Activated CD8-positive, alpha-beta T cell treated with anti-CD3 and anti-CD28 coated beads for 36 hours (primary cell): ENCODE data around the gene DNAJC21. TPM values are rescaled to one million over a fixed set of nuclear protein-coding genes. Genes with fewer than 3 reads are reported as not detected.
A peak's percentile ranks its signal among the peaks of the same experiment; 100 is the strongest.

ENCODE experiments used
- ATAC-seq: fragments of 200-7000 bp; cut with Tn5 transposase; one replicate; pipeline ENCODE4 v1.10.0; 2021; ENCODE audit warnings: mild to moderate bottlenecking, moderate library complexity
- CTCF ChIA-PET: fragments of 350-600 bp; sonication (Branson Sonifier 250); formaldehyde crosslinking; loops from one replicate; lab custom pipeline; 2021; ENCODE audit warnings: antibody characterized with exemption; lab: Charles Lee
- POLR2A ChIA-PET: fragments of 350-600 bp; sonication (Branson Sonifier 250); formaldehyde crosslinking; loops from one replicate; lab custom pipeline; 2021; ENCODE audit warnings: antibody characterized with exemption; lab: Charles Lee
- DNase-seq: peaks from one replicate; pipeline ENCODE4 v3.0.0-alpha.2; 2020
- H3K27ac Mint-ChIP-seq: one replicate; pipeline ENCODE4 v1.8.0; 2021; ENCODE audit warnings: mild to moderate bottlenecking, mixed read lengths
- H3K27me3 Mint-ChIP-seq: one replicate; pipeline ENCODE4 v1.8.0; 2021; ENCODE audit warnings: mixed read lengths
- H3K36me3 Mint-ChIP-seq: one replicate; pipeline ENCODE4 v1.8.0; 2021; ENCODE audit warnings: low read depth, mixed read lengths
- H3K4me1 Mint-ChIP-seq: one replicate; pipeline ENCODE4 v1.8.0; 2021; ENCODE audit warnings: low read depth, mixed read lengths
- H3K4me3 Mint-ChIP-seq: one replicate; pipeline ENCODE4 v1.8.0; 2021; ENCODE audit warnings: mild to moderate bottlenecking, moderate library complexity, mixed read lengths
- H3K9me3 Mint-ChIP-seq: one replicate; pipeline ENCODE4 v1.8.0; 2021; ENCODE audit warnings: mixed read lengths
- intact Hi-C: fragments of 100-400 bp; cut with micrococcal nuclease; formaldehyde crosslinking; loops from one replicate; pipeline ENCODE4 v1.10.0; 2022
- total RNA-seq, 2 experiments: library from RNA; stranded (reverse); gene quantifications; one replicate each; pipeline ENCODE4 v1.2.3, GENCODE V29; 2021
- TF ChIP-seq, protein P1 (sequence below): fragments of 200-600 bp; IDR thresholded peaks from one replicate; pipeline ENCODE4 v1.8.0; 2022; ENCODE audit warnings: antibody characterized with exemption, mild to moderate bottlenecking

The DNAJC21 gene
- total RNA-seq, 2 experiments from 2014 or later: 48.3 to 51.8 TPM

DNA sequence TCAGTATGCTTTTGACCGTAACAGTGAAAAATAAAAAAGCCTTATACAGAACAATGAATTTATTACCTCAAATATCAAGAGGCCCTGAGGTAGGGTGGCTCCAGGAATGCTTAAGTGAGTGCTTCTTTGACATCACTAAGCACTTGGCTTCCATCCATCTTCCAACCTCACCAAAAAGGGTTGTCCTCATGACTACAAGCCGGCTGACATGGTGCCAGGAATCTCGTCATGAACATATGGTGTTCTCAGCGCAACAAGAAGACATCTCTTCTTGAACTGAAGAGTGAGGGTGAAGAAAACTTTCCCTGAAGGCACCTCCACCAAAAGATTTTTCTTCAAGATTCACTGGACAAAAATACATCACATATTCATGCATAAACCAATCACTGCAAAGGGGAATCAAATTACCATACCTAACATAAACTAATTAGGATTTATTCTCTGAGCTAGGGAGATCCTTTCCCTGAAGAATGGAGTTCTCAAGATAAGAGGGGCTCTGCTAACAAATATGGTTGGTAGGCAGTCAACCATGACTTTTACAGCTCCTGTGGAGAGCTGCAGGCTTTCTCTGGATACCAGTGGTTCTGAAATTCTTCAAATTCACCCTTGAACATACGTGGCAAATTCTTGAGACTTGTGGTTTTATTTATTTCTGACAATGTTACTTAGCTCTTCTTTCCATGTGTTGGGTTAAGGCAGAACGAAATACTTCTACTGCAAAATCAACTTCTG is 68.9 kb downstream of the DNAJC21 start:
- Mint-ChIP-seq H3K4me1 (no peaks in the 10 kb centered on the region), H3K36me3 (no peaks in the 10 kb centered on the region), H3K27ac (no peak overlapping the region), H3K4me3 (no peak overlapping the region), H3K27me3 (peaks cover 22% of the 10 kb centered on the region), H3K9me3 (no peaks in the 10 kb centered on the region)
- DNase-seq (no peak), ATAC-seq (no peak)
- ChIA-PET CTCF (no interaction called here), POLR2A (no interaction called here)
- intact Hi-C loops: loop anchor here (5.0 kb wide), 1 partner anchor 36 kb away; no protein-coding TSS in a partner anchor
- TF ChIP-seq, protein P1, sequence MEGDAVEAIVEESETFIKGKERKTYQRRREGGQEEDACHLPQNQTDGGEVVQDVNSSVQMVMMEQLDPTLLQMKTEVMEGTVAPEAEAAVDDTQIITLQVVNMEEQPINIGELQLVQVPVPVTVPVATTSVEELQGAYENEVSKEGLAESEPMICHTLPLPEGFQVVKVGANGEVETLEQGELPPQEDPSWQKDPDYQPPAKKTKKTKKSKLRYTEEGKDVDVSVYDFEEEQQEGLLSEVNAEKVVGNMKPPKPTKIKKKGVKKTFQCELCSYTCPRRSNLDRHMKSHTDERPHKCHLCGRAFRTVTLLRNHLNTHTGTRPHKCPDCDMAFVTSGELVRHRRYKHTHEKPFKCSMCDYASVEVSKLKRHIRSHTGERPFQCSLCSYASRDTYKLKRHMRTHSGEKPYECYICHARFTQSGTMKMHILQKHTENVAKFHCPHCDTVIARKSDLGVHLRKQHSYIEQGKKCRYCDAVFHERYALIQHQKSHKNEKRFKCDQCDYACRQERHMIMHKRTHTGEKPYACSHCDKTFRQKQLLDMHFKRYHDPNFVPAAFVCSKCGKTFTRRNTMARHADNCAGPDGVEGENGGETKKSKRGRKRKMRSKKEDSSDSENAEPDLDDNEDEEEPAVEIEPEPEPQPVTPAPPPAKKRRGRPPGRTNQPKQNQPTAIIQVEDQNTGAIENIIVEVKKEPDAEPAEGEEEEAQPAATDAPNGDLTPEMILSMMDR: no peak

DNA sequence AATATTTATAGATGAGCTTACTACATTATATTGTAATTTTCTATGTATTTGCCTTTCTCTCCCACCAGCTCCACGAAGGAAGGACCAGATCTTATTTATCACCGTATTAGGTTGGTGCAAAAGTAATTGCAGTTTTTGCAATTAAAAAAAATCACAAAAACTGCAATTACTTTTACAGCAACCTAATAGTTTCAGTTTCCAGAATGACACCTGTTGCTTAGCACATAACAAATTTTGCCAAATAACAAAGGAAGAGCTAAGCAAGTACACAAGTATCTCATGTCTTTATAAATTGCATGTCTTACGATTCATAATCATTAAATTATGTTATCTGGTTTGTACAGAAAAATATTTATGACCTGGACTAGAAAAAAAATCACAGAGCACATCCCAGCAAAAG is 72.5 kb downstream of the DNAJC21 start:
- H3K4me3 Mint-ChIP-seq: no peak overlapping the region
- H3K27me3 Mint-ChIP-seq: peaks cover 15% of the 10 kb centered on the region
- POLR2A ChIA-PET: no interaction called here
- CTCF ChIA-PET: interaction anchor here (0.6 to 4.1 kb wide), 7 partner anchors 8 to 528 kb away, joined by 3 to 41 read pairs (median 4); no protein-coding TSS in a partner anchor
- DNase-seq (no peak), ATAC-seq (no peak)
- H3K27ac Mint-ChIP-seq: no peak overlapping the region
- TF ChIP-seq, protein P1: no peak
- H3K9me3 Mint-ChIP-seq: no peaks in the 10 kb centered on the region
- no peaks in the 10 kb centered on the region for H3K36me3 Mint-ChIP-seq
- intact Hi-C loops: loop anchor here (10.0 kb wide), 1 partner anchor 507 kb away; no protein-coding TSS in a partner anchor
- no peaks in the 10 kb centered on the region for H3K4me1 Mint-ChIP-seq

- POLR2A ChIA-PET: no interaction called here
- H3K27ac Mint-ChIP-seq: no peak overlapping the region
- H3K36me3 Mint-ChIP-seq: no peaks in the 10 kb centered on the region
- no peak for DNase-seq
- TF ChIP-seq, protein P1: no peak
- H3K27me3 Mint-ChIP-seq: peaks cover 17% of the 10 kb centered on the region
- no peaks in the 10 kb centered on the region for H3K4me1 Mint-ChIP-seq
- H3K4me3 Mint-ChIP-seq: no peak overlapping the region
- no peak for ATAC-seq
- CTCF ChIA-PET: interaction anchor here (0.8 to 4.1 kb wide), 10 partner anchors 9 to 528 kb away, joined by 3 to 41 read pairs (median 4); no protein-coding TSS in a partner anchor
- H3K9me3 Mint-ChIP-seq: peaks cover 2% of the 10 kb centered on the region
- intact Hi-C loops: loop anchor here (10.0 kb wide), 1 partner anchor 508 kb away; no protein-coding TSS in a partner anchor
These were observed 73.1 kb downstream of the DNAJC21 start for GRCh38 chr5:35002459-35002858.

DNA sequence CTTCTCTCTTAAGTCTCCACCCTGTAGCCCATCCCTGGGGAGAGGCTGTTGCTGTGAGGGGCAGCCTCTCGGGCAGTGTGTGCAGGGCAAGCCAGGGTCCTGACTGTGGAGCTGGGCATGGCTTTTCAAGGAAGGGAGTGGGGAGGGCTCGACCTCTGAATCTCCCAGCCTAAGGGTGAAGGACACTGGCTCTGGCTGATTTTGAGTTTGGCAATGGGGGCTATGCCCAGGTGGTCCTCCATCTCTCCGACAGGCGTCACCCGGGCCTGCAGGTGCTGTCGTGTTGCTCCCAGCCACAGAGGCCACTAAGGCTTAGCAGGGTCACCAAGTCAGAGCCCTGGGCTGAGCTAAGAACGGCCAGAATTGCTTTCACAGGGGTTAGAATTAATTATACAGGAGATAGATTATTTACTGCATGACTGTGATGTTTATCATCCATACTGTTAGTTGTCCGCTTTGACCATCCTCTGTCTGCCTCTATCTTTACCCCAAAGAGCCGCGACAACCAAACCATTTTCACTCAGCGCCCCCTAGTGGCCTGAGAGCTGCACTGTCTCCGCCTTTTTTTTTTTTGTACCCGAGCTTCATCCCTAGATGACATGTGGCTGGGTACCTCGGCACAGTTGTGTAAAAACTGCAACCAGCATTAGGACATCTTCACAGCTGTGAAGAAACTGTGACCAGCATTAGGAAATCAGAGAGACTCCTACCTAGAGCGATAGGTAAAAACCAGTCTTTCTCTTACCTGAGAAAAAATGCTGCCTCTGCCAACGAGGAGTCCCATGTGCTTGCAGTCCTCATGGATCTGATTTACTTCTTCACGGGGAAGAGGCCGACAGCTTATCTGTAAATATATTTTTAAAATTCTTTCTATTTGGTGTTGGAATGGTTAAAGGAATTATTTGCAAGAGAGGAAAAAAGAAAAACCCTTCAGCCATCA is 73.9 kb downstream of the DNAJC21 start:
- Mint-ChIP-seq H3K27me3 (peaks cover 21% of the 10 kb centered on the region), H3K4me1 (no peaks in the 10 kb centered on the region), H3K27ac (no peak overlapping the region), H3K36me3 (no peaks in the 10 kb centered on the region), H3K4me3 (no peak overlapping the region), H3K9me3 (peaks cover 2% of the 10 kb centered on the region)
- DNase-seq (peak; percentile 73), ATAC-seq (peak; percentile 77)
- intact Hi-C loops: loop anchor here (10.0 kb wide), 1 partner anchor 508 kb away; no protein-coding TSS in a partner anchor
- TF ChIP-seq, protein P1: peak; percentile 92
- ChIA-PET CTCF (interaction anchor here (0.6 to 4.1 kb wide), 33 partner anchors 9 to 1150 kb away, joined by 3 to 41 read pairs (median 3); no protein-coding TSS in a partner anchor), POLR2A (interaction anchor here (1.0 kb wide), 1 partner anchor 88 kb away, joined by 4 read pairs; the partner anchor contains the start of genes BRIX1 and RAD1)
